SK-N-SH treated with all-trans-retinoic acid at 6 μM for 48 hours (cell line): ENCODE results near the gene SDC4.

Experiments used
- ARNTL ChIP-seq: fragments of 450-650 bp; formaldehyde crosslinking; IDR thresholded peaks from 2 replicates; pipeline ENCODE4 v1.5.0; 2020; ENCODE audit warnings: low read depth, mild to moderate bottlenecking, moderate library complexity, borderline replicate concordance
- RARB ChIP-seq: fragments of 250-450 bp; sonication (Bioruptor Pico); IDR thresholded peaks from 2 replicates; pipeline ENCODE4 v1.8.0; 2021; ENCODE audit warnings: mild to moderate bottlenecking, moderate library complexity
- ZC3H10 ChIP-seq: fragments of 250-450 bp; sonication (Bioruptor Pico); IDR thresholded peaks from 2 replicates; pipeline ENCODE4 v1.5.1; 2021; ENCODE audit warnings: mild to moderate bottlenecking, moderate library complexity
- ZFP30 ChIP-seq: fragments of 450-650 bp; formaldehyde crosslinking; IDR thresholded peaks from 2 replicates; pipeline ENCODE4 v1.5.0; 2022; ENCODE audit warnings: mild to moderate bottlenecking, moderate library complexity
- TF ChIP-seq, protein P1 (sequence below): fragments of 250-450 bp; sonication (Bioruptor Pico); IDR thresholded peaks from 2 replicates; pipeline ENCODE4 v1.8.0; 2020; ENCODE audit warnings: mild to moderate bottlenecking, moderate library complexity, borderline replicate concordance

GRCh38 chr20:45330476-45330875 is 17.7 kb downstream of the SDC4 start:
- no peak for TF ChIP-seq ZFP30 (CRISPR knock-in tag)
- no peak for TF ChIP-seq RARB (CRISPR knock-in tag)
- TF ChIP-seq ARNTL, result no peak
- TF ChIP-seq, protein P1, sequence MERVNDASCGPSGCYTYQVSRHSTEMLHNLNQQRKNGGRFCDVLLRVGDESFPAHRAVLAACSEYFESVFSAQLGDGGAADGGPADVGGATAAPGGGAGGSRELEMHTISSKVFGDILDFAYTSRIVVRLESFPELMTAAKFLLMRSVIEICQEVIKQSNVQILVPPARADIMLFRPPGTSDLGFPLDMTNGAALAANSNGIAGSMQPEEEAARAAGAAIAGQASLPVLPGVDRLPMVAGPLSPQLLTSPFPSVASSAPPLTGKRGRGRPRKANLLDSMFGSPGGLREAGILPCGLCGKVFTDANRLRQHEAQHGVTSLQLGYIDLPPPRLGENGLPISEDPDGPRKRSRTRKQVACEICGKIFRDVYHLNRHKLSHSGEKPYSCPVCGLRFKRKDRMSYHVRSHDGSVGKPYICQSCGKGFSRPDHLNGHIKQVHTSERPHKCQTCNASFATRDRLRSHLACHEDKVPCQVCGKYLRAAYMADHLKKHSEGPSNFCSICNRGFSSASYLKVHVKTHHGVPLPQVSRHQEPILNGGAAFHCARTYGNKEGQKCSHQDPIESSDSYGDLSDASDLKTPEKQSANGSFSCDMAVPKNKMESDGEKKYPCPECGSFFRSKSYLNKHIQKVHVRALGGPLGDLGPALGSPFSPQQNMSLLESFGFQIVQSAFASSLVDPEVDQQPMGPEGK (CRISPR knock-in tag), result no peak
- TF ChIP-seq ZC3H10 (CRISPR knock-in tag), result no peak
